GM18511 (cell line): ENCODE data around the gene TYW1B.
"Not testable (repeated sequence)": the region's sequence is repeated elsewhere in the genome, so short reads cannot be mapped to it uniquely, and the experiment has no call there.

ENCODE experiments used
- ATAC-seq: cut with Tn5 transposase; IDR thresholded peaks from one replicate; pipeline ENCODE4 v1.9.1; 2021; ENCODE audit warnings: mild to moderate bottlenecking, moderate library complexity; ENCODE audit not compliant: unreplicated experiment

Gene TYW1B

DNA sequence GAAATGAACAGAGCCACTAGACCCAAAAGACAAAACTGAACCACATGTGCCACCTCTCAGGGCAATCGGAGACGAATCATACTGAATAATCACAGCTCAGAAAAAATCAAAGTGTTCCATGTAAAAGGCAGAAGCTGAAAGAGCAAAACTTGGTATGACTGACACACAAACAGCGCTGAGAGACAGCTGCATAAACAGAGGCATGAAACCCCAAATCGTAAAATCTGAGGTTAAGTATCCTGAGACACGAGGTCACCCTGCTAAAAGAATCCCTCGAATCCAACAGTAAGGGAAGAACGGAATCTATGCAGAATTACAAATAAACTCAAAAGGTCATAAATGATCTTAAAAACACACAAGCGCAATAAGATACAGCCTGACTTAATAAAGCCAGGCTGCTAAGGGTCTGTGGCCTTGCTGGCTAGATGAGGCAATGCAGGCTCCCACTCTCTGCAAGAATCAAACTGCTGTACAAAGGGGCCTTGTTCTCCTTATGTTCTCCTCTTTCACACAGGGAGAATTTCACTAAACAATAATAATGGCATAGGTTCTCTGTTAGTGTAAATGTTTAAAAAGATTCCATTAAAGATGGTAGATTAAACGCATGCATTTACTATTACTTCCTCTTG is 247.7 kb downstream of the TYW1B start:
- ATAC-seq: not testable (repeated sequence)

DNA sequence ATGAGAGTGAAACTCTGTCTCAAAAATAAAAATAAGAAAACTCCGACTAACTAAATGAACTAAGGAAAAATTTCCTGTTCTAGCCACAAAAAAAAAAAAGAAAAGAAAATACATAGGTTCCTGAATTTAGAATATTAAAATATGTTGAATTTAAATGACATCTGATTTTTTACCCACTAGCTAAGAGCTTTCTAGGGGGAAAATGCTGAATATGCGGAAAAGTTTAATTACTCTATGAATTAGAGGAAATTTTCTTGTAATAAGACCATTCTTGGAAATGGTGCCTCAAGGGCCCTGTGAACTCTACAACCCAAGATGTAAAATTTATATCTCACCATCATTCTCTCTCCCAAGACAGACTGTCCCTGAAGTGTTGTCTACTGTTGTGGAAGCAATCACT is 250.9 kb downstream of the TYW1B start:
- ATAC-seq: no peak

DNA sequence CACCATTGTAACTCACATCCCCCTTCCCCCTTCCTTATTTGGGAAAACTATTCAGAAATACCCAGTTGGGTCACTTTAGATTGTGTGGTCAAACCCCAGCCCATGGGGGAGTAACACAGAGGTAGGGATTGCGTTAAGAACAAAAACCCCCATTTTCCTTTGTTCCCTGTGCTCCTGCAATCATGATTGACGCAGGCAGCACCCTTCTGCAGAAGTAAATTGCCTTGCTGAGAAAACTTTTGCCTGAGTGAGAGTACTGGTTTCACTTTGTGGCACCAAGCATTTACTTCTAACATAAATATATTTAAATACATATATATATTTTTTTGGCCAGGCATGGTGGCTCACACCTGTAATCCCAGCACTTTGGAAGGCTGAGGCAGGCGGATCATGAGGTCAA is 266.0 kb downstream of the TYW1B start:
- ATAC-seq: not testable (repeated sequence)

DNA sequence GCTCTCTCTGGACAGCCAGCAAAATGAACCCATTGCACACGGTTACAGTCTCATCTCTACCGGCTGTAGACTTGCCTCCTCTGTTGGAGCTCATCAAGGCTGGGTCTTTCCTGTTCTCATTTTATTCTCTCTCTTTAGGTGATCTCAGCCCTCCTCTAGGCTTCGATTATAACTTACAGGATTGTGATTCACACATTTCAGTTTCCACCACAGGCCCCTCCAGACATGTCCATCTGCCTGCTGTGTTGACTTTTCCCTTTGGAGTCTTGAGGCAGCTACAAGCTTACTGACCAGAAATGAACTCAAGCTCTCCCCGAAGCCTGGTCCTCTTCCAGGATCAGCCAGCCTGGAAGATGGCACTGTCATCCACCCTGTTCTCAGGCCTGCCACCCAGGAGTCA is 268.5 kb downstream of the TYW1B start:
- not testable (repeated sequence) for ATAC-seq

DNA sequence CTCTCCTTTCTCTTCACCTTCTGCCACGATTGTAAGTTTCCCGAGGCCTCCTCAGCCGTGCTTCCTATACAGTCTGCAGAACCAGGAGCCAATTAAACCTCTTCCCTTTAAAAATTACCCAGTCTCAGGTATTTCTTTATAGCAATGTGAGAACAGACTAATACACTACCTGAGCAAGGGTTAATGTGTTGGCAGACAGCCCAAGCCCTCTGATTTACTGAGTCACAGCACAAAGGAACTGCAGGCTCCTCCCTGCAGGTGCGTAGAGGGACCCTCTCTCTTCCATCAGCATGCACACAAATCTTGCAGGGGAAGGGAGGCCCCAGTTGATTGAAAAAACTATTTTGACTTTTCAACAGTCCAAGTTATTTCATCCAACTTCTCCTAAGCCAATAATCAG is 271.3 kb downstream of the TYW1B start:
- not testable (repeated sequence) for ATAC-seq

DNA sequence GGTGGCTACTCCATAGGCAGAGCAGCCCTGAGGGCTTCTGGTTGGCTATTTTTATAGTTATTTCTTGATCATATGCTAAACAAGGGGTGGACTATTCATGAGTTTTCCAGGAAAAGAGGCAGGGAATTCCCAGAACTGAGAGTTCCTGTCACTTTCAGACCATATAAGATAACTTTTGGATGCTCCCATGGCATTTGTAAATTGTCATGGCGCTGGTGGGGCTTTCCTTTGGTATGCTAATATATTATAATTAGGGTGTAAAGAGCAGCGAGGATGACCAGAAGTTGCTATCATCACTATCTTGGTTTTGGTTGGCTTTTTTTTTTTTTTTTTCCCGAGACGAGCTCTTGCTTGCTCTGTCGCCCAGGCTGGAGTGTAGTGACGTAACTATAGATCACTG is 272.8 kb downstream of the TYW1B start:
- not testable (repeated sequence) for ATAC-seq

DNA sequence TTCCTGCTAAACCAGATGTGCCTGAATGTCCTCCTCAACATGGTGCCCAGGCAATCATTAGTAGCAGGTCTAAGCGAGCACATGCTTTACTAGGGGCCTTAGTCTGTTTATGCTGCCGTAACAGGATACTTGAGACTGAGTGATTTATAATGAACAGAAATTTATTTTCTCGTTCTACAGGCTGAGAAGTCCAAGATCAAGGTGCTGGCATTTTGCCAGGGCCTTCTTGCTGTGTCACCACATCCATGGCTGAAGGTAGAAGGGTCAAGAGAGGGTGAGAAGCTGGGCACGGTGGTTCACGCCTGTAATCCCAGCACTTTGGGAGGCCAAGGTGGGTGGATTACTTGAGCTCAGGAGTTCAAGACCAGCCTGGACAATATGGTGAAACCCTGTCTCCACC is 273.6 kb downstream of the TYW1B start:
- not testable (repeated sequence) for ATAC-seq

DNA sequence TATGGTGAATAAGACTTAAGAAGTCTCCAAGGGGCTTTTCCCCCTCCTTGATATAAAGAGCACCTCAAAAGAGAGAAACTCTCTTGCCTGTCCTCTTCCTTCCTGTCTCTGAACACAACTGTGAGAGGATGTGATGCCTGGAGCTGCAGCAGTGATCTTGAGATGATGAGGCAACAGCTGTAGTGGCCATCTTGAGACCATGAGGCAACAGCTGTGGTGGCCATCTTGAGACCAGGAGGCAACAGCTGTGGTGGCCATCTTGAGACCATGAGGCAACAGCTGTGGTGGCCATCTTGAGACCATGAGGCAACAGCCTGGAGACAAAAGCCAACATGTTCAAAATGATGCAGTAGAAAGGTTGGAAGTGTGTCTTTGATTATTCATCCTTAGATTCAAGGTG is 277.5 kb downstream of the TYW1B start:
- not testable (repeated sequence) for ATAC-seq

DNA sequence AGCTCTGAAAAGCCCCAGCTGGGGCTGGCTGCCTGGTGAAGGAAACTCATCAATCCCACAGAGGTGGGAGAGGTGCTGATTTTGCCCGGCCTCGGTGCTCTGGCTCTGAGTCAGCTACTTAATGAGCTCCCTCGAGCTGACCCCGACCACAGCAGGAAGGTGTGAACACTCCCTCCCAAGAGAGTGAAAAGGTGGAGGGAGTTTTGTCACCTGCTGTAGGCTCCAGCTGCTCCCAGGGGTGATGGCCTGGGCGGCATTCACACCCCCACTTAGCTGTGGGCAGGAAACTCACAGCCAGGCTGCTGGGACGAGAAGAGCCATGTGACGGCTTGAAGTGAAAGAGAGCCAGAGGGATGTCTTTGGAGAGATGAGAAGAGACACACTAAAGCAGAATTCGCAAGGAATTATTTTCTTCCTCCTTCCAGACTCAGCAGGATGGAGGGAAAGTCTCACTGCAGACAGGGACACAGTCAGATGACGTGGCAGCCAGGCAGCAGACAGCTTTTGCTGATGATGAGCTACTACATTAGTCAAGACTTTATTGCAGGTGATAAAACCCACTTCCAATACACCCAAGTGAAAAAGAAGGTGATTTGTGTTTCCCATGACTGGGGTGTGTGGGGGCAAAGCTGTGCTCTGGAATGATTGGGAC is 281.3 kb downstream of the TYW1B start:
- ATAC-seq: peak; percentile 67

DNA sequence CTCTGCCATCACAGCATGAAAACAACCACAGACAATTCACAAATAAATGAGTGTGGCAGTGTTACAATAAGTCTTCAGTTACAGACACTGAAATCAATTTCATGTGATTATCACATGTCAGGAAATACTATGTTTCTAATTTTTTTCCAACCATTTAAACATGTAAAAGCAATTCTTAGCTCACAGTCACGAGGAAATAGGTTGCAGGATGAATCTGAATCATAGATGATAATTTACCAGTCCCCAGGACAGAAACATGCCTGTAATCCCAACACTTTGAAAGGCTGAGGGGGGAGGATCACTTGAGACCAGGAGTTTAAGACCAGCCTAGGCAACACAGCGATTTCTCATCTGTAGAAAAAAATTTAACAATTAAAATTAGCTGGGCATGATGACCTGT is 283.5 kb downstream of the TYW1B start:
- not testable (repeated sequence) for ATAC-seq

DNA sequence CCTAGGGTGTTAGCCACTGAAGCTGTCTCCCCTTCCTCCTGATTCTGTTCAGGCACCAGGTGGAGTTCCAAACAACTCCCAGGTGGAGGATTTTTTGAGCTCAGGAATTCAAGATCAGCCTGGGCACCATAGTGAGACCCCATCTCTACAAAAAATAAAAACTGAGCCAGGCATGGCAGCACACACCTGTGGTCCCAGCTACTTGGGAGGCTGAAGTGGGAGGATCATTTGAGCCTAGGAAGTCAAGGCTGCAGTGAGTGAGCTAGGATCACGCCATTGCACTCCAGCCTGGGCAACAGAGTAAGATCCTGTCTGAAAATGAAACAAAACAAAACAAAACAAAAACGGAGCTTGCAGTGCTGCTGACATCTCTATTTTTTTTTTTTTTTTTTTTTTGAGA is 287.1 kb downstream of the TYW1B start:
- no peak for ATAC-seq

DNA sequence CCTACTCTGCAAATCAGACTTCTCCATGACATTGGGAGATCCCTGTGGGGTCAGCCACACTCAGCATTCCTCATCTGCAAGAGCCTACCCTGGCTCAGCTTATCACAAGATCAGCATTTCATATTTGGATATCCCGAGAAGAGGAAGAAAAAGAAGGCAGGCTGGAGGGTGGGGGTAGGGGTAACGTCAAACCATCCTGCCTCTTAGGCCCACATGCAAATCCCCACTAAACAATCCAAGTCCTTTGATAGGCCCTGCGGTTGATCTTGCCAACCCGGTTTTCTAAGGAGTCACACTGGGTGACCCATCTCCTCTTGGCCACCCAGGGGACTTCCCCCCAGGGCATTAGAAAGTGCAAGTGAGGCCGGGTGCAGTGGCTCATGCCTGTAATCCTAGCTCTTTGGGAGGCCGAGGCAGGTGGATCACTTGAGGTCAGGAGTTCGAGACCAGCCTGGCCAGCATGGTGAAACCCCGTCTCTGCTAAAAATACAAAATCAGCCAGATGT is 287.8 kb downstream of the TYW1B start:
- ATAC-seq: no peak

DNA sequence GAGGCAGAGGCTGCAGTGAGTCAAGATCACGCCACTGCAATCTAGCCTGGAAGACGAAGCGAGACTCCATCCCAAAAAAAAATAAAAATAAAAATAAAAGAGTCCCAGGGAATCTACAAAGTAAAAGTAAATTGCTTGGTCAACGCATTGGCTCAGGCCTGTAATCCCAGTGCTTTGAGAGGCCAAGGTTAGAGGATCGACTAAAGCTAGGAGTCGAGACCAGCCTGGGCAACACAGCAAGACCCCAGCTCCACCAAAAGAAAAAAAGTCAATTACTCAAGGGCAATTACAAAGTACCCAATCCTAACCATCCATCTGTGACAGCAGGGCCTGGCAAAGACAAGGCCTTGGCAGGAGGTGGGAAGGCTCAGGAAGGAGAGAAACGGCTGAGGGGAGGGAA is 288.3 kb downstream of the TYW1B start:
- ATAC-seq: no peak

DNA sequence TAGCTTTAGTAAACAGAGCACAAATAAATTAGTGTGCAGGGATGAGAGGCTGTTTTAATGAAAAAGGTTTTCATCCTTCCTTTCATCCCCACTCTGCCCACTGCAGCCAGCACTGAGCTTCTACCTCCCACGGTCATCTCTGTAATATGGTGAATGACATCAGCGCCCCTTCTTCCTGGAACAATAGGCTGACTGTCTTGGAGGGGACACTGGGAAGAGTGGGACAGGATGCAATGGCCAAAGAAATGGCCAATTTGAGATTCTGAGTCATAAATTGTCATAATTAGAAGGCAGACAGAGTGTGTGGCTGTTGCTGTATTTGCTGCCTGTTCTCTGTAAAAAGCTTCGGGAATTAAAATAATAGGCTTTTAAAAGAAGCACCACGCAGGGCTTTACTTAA is 289.1 kb downstream of the TYW1B start:
- ATAC-seq: no peak

DNA sequence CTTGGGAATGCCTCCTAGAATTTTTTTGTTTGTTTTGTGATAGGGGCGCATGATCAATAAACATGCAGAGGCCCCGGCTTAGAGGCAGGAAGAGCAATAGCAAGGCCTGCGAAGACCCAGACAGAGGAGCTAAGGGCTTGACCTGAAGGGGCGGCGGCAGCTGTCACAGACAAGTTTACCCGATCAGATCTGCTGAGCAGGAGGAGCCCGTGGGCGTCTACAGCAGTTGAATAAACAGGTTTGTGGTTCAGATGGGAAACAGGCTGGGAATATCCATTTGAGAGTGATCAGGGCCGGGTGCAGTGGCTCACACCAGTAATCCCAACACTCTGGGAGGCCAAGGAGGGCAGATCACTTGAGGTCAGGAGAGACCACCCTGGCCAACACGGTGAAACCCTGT is 289.9 kb downstream of the TYW1B start:
- ATAC-seq: no peak

DNA sequence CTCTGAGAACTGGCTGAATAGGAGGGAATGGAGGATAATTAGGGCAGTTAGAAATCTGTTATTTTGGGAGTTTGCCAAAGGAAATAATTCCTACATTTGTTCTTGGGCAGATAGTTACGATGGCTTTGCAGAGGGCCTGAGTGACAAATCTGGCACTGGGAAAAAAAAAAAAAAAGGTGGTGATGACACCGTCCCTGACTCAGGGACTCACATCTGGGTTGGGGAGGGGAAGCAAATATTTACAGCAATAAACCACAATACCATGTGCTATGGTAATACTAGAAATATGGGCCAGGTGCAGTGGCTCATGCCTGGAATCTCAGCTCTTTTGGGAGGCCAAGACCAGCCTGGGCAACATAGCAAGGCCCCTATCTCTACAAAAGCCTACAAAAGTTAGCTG is 292.0 kb downstream of the TYW1B start:
- ATAC-seq: not testable (repeated sequence)

DNA sequence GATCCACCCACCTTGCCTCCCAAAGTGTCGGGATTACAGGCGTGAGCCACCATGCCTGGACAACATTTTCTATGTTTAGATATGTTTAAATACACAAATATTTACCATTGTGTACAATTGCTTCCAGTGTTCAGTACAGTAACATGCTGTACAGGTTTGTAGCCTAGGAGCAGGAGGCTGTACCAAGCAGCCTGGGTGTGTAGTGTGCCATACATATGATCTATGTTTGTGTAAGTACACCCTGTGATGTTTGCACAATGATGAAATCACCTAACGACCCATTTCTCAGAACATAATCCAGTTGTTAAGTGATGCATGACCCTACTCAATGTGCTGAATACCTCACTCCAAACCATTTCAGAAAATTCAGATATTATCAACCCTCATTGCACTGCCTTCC is 297.0 kb downstream of the TYW1B start:
- not testable (repeated sequence) for ATAC-seq
